NCI-H82 (cell line): Measurements from ENCODE around the gene GOLGA8F.
"Not testable (repeated sequence)": the region's sequence is repeated elsewhere in the genome, so short reads cannot be mapped to it uniquely, and the experiment has no call there.

Experiments
- DNase-seq: peaks from one replicate; lab custom pipeline; 2025; lab: John Stamatoyannopoulos, UW

Gene GOLGA8F

GRCh38 chr15:28378364-28378763, at the start of gene GOLGA8F:
TSS of gene GOLGA8F (plus strand) at chr15:28378664. CDS start at chr15:28378762, 98 bp downstream.
- DNase-seq = not testable (repeated sequence)

- not testable (repeated sequence) for DNase-seq
These were observed 20.5 kb upstream of the GOLGA8F start, which contains the start of gene GOLGA6L24 for GRCh38 chr15:28357984-28358383. TSS of gene GOLGA6L24 (minus strand) at chr15:28358084. CDS start at chr15:28358023, 61 bp downstream.

DNA sequence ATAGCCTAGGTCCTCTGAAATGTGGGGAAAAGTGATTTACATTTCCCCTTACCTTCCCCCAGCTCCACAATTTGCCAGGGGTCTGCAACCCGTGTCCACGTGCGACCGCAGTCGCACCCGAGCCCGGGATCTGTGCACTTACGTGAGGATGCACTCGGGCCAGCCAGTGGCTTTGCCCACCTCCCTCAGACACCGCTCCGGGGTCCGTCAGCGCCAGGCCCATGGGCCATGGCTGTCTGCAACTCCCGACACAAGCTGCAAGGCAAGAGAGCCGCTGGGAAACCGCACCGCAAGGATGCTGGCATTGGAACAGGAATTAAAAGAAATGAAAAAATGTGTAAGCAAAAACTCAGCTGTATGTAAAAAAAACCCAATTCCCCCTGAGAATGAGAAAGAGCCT, 13.0 kb upstream of the GOLGA8F start:
- DNase-seq = not testable (repeated sequence)

GRCh38 chr15:28380053-28380452, 1.6 kb downstream of the GOLGA8F start:
- not testable (repeated sequence) for DNase-seq

GRCh38 chr15:28396022-28396421, 17.6 kb downstream of the GOLGA8F start:
- DNase-seq = not testable (repeated sequence)

- not testable (repeated sequence) for DNase-seq
These were observed 24.4 kb downstream of the GOLGA8F start for GRCh38 chr15:28402774-28403435.

DNA sequence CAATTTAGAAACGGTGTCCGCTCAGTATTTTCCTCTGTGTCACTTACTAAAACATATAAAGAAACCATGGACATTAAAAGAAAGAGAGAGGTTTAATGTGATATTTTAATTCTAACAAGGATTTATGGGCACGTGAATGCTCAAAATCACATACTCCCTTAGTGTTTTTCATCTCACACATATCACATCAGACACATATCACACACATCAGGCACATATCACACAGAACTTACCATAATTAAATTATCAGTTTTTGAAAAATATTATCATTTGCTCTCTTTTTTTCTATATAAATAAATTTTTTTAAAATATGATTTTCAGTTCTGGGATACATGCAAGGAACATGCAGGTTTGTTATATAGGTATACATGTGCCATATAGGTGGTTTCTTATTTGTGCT, 42.0 kb downstream of the GOLGA8F start:
- not testable (repeated sequence) for DNase-seq

- not testable (repeated sequence) for DNase-seq
These were observed 57.1 kb downstream of the GOLGA8F start for GRCh38 chr15:28435594-28435993.
